ENCODE results near the gene VSTM2B.

Gene VSTM2B

DNA sequence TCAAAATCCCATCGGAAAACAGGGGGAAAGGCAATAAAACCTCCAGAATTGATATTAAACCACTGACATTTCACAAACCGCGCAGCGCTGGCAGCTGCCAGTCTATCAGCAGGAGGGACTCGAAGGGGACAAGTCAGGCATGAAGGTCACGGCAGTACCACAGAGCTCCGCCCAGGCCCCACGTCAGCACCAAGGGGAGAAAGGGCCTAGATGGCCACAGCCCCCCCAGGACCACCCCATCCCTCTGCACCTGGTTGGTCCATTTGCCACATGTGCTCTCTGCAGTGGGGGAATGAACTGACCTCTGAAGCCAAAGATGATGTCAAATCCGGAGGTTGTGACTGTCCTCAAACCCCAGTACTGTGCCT is 9.5 kb upstream of the VSTM2B start:
- Histone ChIP-seq H3K9me2 (ENCODE audit: low read depth, low read length) (no peaks in the 10 kb centered on the region), H3K36me3 (ENCODE audit: insufficient read depth, low read length) (no peaks in the 10 kb centered on the region), H4K20me1 (ENCODE audit: insufficient read depth, low read length) (no peaks in the 10 kb centered on the region), H3K4me3 (ENCODE audit: low read depth, low read length, poor library complexity, severe bottlenecking) (no peak overlapping the region), H3K27ac (ENCODE audit: low read depth, low read length, poor library complexity, severe bottlenecking) (no peak overlapping the region), H3K9me3 (ENCODE audit: low read length) (no peaks in the 10 kb centered on the region), H2AFZ (ENCODE audit: low read length) (no peak overlapping the region), H3K4me2 (ENCODE audit: low read length) (no peak overlapping the region), H3K79me2 (ENCODE audit: insufficient read depth, low read length) (no peaks in the 10 kb centered on the region), H3K9ac (ENCODE audit: low read length) (no peak overlapping the region), H3K27me3 (ENCODE audit: insufficient read depth, low read length) (no peaks in the 10 kb centered on the region), H3K4me1 (ENCODE audit: insufficient read depth, low read length, severe bottlenecking) (no peaks in the 10 kb centered on the region), H3F3A (ENCODE audit: insufficient read depth, low read length) (no peaks in the 10 kb centered on the region)
- TF ChIP-seq, protein P1, sequence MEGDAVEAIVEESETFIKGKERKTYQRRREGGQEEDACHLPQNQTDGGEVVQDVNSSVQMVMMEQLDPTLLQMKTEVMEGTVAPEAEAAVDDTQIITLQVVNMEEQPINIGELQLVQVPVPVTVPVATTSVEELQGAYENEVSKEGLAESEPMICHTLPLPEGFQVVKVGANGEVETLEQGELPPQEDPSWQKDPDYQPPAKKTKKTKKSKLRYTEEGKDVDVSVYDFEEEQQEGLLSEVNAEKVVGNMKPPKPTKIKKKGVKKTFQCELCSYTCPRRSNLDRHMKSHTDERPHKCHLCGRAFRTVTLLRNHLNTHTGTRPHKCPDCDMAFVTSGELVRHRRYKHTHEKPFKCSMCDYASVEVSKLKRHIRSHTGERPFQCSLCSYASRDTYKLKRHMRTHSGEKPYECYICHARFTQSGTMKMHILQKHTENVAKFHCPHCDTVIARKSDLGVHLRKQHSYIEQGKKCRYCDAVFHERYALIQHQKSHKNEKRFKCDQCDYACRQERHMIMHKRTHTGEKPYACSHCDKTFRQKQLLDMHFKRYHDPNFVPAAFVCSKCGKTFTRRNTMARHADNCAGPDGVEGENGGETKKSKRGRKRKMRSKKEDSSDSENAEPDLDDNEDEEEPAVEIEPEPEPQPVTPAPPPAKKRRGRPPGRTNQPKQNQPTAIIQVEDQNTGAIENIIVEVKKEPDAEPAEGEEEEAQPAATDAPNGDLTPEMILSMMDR (IDR thresholded peaks at IDR 0.05; ENCODE audit: low read length), result no peak
- no peak for TF ChIP-seq EZH2 (IDR thresholded peaks at IDR 0.05; ENCODE audit: borderline replicate concordance, low read length)

- no peak overlapping the region for H3K27ac ChIP-seq (ENCODE audit: low read depth, low read length, poor library complexity, severe bottlenecking)
- H3F3A ChIP-seq (ENCODE audit: insufficient read depth, low read length), result no peaks in the 10 kb centered on the region
- no peaks in the 10 kb centered on the region for H3K9me3 ChIP-seq (ENCODE audit: low read length)
- H3K4me1 ChIP-seq (ENCODE audit: insufficient read depth, low read length, severe bottlenecking), result no peaks in the 10 kb centered on the region
- H4K20me1 ChIP-seq (ENCODE audit: insufficient read depth, low read length), result no peaks in the 10 kb centered on the region
- no peaks in the 10 kb centered on the region for H3K36me3 ChIP-seq (ENCODE audit: insufficient read depth, low read length)
- H3K9ac ChIP-seq (ENCODE audit: low read length), result no peak overlapping the region
- H2AFZ ChIP-seq (ENCODE audit: low read length), result no peak overlapping the region
- TF ChIP-seq, protein P1 (IDR thresholded peaks at IDR 0.05; ENCODE audit: low read length), result no peak
- no peak for TF ChIP-seq EZH2 (IDR thresholded peaks at IDR 0.05; ENCODE audit: borderline replicate concordance, low read length)
- no peaks in the 10 kb centered on the region for H3K79me2 ChIP-seq (ENCODE audit: insufficient read depth, low read length)
- no peaks in the 10 kb centered on the region for H3K27me3 ChIP-seq (ENCODE audit: insufficient read depth, low read length)
- no peaks in the 10 kb centered on the region for H3K9me2 ChIP-seq (ENCODE audit: low read depth, low read length)
- H3K4me2 ChIP-seq (ENCODE audit: low read length), result no peak overlapping the region
- no peak overlapping the region for H3K4me3 ChIP-seq (ENCODE audit: low read depth, low read length, poor library complexity, severe bottlenecking)
These were observed 8.9 kb upstream of the VSTM2B start for GRCh38 chr19:29516821-29517395.

DNA sequence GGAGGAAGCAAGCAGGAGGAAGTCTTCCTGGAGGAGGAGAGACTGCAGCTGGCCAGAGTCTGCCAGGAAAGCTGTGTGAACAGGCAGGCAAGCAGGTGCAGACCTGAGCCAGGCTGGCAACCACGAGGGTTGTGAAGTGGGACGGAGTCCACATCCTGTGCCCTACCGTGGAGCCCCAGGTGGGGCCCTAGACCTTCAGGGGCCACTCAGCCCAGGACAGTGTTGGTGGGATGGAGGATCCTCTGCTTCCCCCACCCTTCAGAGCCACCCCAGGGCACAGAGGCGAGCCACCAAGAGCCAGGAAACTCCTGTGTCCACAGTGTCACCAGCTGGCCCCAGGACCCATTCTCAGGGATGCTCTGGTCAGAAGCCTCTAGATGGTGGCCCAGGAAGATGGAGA is 8.4 kb upstream of the VSTM2B start:
- Histone ChIP-seq H3F3A (ENCODE audit: insufficient read depth, low read length) (no peaks in the 10 kb centered on the region), H2AFZ (ENCODE audit: low read length) (no peak overlapping the region), H3K4me3 (ENCODE audit: low read depth, low read length, poor library complexity, severe bottlenecking) (no peak overlapping the region), H3K4me2 (ENCODE audit: low read length) (no peak overlapping the region), H3K9me3 (ENCODE audit: low read length) (no peaks in the 10 kb centered on the region), H3K79me2 (ENCODE audit: insufficient read depth, low read length) (no peaks in the 10 kb centered on the region), H3K9ac (ENCODE audit: low read length) (no peak overlapping the region), H3K4me1 (ENCODE audit: insufficient read depth, low read length, severe bottlenecking) (no peaks in the 10 kb centered on the region), H3K9me2 (ENCODE audit: low read depth, low read length) (no peaks in the 10 kb centered on the region), H4K20me1 (ENCODE audit: insufficient read depth, low read length) (no peaks in the 10 kb centered on the region), H3K27ac (ENCODE audit: low read depth, low read length, poor library complexity, severe bottlenecking) (no peak overlapping the region), H3K36me3 (ENCODE audit: insufficient read depth, low read length) (no peaks in the 10 kb centered on the region), H3K27me3 (ENCODE audit: insufficient read depth, low read length) (no peaks in the 10 kb centered on the region)
- no peak for TF ChIP-seq EZH2 (IDR thresholded peaks at IDR 0.05; ENCODE audit: borderline replicate concordance, low read length)
- TF ChIP-seq, protein P1 (IDR thresholded peaks at IDR 0.05; ENCODE audit: low read length), result no peak

All from OCI-LY1 (cell line).